Measurements from ENCODE around the gene TBC1D22A. TPM values are rescaled to one million over a fixed set of nuclear protein-coding genes. Genes with fewer than 3 reads are reported as not detected.

The TBC1D22A gene
- total RNA-seq, 1 donor from 2014 or later: 28.9 TPM

- Mint-ChIP-seq H3K36me3 (ENCODE audit: unreplicated experiment) (peaks cover 1% of the 10 kb centered on the region), H3K4me3 (ENCODE audit: unreplicated experiment) (no peak overlapping the region), H3K27me3 (ENCODE audit: unreplicated experiment) (no peaks in the 10 kb centered on the region), H3K4me1 (ENCODE audit: unreplicated experiment) (no peaks in the 10 kb centered on the region), H3K27ac (ENCODE audit: unreplicated experiment) (no peak overlapping the region), H3K9me3 (ENCODE audit: unreplicated experiment) (peaks cover 33% of the 10 kb centered on the region)
- DNase-seq (ENCODE audit: extremely low spot score, unreplicated experiment): peak; percentile 75
- TF ChIP-seq CTCF (IDR thresholded peaks at IDR 0.05): no peak
These were observed 426.0 kb downstream of the TBC1D22A start for GRCh38 chr22:47188261-47189055.

- no peaks in the 10 kb centered on the region for H3K27me3 Mint-ChIP-seq (ENCODE audit: unreplicated experiment)
- H3K4me1 Mint-ChIP-seq (ENCODE audit: unreplicated experiment): no peaks in the 10 kb centered on the region
- H3K4me3 Mint-ChIP-seq (ENCODE audit: unreplicated experiment): no peak overlapping the region
- H3K36me3 Mint-ChIP-seq (ENCODE audit: unreplicated experiment): no peaks in the 10 kb centered on the region
- peak; percentile 80 for DNase-seq (ENCODE audit: extremely low spot score, unreplicated experiment)
- no peak overlapping the region for H3K27ac Mint-ChIP-seq (ENCODE audit: unreplicated experiment)
- TF ChIP-seq CTCF (IDR thresholded peaks at IDR 0.05): no peak
- peaks cover 30% of the 10 kb centered on the region for H3K9me3 Mint-ChIP-seq (ENCODE audit: unreplicated experiment)
These were observed 426.8 kb downstream of the TBC1D22A start for GRCh38 chr22:47189056-47189916.

GRCh38 chr22:47190276-47190956 lies 428.0 kb downstream of the TBC1D22A start:
- no peaks in the 10 kb centered on the region for H3K27me3 Mint-ChIP-seq (ENCODE audit: unreplicated experiment)
- TF ChIP-seq CTCF (IDR thresholded peaks at IDR 0.05): no peak
- H3K4me1 Mint-ChIP-seq (ENCODE audit: unreplicated experiment): no peaks in the 10 kb centered on the region
- peak; percentile 73 for DNase-seq (ENCODE audit: extremely low spot score, unreplicated experiment)
- peaks cover 19% of the 10 kb centered on the region for H3K9me3 Mint-ChIP-seq (ENCODE audit: unreplicated experiment)
- no peaks in the 10 kb centered on the region for H3K36me3 Mint-ChIP-seq (ENCODE audit: unreplicated experiment)
- no peak overlapping the region for H3K4me3 Mint-ChIP-seq (ENCODE audit: unreplicated experiment)
- no peak overlapping the region for H3K27ac Mint-ChIP-seq (ENCODE audit: unreplicated experiment)

GRCh38 chr22:47190957-47191670 lies 428.7 kb downstream of the TBC1D22A start:
- Mint-ChIP-seq H3K4me1 (ENCODE audit: unreplicated experiment) (no peaks in the 10 kb centered on the region), H3K9me3 (ENCODE audit: unreplicated experiment) (peaks cover 12% of the 10 kb centered on the region)
- peak; percentile 49 for DNase-seq (ENCODE audit: extremely low spot score, unreplicated experiment)

More at GRCh38 chr22:47190957-47191670, 428.7 kb downstream of the TBC1D22A start:
- no peaks in the 10 kb centered on the region for H3K27me3 Mint-ChIP-seq (ENCODE audit: unreplicated experiment)
- no peak overlapping the region for H3K4me3 Mint-ChIP-seq (ENCODE audit: unreplicated experiment)
- H3K27ac Mint-ChIP-seq (ENCODE audit: unreplicated experiment): no peak overlapping the region
- TF ChIP-seq CTCF (IDR thresholded peaks at IDR 0.05): no peak
- H3K36me3 Mint-ChIP-seq (ENCODE audit: unreplicated experiment): no peaks in the 10 kb centered on the region

Measured in osteocyte (in vitro differentiated cells).